DMS79 treated with DMSO at 0.1 percent for 48 hours (cell line): ENCODE results near the gene HMX1.

ENCODE experiments used
- DNase-seq: peaks from one replicate; lab custom pipeline; 2025; lab: John Stamatoyannopoulos, UW

The HMX1 gene

GRCh38 chr4:8840006-8840793, 31.4 kb downstream of the HMX1 start:
- no peak for DNase-seq

- no peak for DNase-seq
Observed at GRCh38 chr4:8838961-8839431, 32.6 kb downstream of the HMX1 start.

DNA sequence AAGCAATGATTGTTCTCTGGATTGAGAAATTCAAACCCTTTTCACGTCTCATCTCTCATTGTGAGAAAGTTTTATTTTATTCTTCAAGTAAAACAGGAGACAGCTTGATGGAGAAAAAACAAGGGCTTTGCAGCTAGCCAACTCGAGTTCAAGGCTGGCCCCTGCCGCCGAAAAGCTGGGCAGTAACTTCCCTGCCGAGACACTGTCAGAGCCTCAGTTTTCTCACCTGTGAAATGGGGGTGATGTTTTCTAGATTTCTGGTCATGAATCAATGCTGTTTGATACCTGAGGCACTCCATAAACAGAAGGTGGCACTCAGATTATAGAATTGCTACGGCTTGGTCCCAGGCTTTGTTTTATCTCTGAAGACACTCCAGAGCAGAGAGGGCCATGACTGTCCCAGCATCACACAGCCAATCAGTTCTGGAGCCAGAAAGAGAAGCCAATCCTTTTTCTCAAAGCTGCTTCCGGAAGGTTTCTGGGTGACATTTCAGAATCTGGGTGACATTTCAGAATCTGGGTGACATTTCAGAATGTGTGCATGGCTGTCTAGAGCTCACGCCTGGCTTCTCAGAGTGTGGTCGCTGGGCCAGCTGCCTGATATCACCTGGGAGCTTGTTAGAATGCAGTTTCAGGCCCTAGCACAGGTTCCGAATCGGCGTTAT, 33.2 kb downstream of the HMX1 start:
- DNase-seq: no peak

DNA sequence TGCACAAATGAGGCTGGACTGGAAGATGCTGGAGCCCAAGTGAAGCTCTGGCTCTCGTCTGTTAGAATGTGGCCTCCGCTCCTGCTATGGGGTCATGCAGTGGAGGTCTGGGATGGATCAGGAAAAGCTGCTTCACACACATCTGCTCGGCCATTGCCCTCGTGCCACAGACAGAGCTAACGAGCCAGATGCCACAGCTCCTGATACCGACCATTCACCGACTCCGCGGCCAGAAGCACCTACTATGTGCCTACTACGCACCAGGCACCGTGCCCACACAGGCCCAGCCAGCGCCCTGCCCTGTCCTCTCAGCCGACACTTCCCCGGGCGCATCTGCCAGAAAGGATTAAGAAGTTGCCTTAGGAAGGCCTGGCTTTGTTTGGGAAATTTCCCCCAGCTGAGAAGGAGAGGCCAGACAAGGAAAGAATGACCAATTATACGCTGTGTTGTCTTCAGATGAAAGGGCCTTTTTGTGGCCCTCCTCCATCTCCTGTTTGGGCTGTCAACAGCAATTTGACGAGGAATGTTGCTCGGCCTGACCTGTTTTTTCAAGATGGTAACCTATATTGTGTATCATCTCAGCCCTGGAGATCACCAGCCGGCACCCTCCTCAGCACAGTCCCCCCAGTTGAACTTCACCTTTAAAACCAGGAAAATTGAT, 34.3 kb downstream of the HMX1 start:
- DNase-seq: no peak

DNA sequence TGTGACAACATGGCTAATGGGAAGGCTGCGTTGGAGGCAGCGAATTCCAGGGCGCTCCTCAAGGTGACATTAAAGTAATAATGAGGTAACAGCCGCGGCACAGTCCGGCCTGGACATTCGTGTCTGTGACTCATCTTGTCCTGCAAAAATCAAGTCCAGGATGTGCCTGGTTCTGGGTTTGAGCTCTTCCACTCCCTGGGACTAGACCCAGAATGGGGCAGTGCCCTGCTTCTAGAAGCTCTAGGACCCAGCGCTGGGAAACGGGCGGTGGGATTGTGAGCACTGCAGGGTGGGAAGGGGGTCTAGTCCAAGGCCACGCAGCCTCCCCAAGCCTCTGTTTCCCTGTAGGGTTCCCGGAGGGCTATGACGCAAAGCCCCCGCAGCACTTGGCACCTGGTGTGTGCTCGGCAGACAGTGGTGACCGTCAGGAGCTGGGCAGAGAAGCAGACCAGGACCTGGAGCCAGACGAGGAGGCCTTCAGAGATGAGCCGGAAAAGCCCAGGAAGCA, 34.9 kb downstream of the HMX1 start:
- no peak for DNase-seq

DNA sequence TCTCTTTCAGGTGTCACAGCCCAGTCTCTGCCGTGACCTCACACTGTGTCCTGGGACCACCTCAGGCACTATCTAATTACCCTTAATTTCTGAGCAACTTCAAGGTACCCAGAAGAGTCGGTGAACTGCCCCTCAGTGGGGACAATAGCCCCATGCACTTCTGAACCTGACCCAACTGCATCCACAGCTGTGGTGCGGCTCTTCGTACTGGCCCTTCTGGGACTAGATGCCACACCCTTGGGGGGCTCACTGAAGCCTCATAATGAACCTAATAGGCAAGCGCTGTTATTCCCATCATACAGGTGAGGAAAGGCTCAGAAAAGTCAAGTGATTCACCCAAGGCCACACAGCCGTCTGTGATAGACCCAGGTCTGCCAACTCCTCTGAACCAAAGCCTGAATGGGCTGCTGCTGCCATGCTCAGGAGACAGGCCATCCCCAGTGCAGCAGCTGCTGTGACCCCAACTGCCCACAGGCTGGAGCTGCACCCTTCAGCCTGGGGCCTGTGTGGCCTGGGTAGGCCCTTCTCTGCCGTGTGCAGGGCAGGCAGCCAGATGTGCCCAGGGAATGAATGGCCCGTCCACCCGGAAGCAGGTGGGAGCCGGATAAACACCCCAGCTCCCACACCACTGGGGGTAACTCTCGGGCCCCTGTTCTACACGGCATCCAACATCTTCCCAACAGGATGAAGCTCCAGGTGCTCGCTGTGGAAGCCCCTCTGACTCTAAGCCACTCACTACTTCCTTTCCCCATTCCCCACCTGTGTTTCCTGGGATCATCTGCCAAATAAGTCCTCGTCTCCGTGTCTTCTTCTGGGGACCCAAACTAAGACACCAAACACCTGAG, 35.9 kb downstream of the HMX1 start:
- no peak for DNase-seq

DNA sequence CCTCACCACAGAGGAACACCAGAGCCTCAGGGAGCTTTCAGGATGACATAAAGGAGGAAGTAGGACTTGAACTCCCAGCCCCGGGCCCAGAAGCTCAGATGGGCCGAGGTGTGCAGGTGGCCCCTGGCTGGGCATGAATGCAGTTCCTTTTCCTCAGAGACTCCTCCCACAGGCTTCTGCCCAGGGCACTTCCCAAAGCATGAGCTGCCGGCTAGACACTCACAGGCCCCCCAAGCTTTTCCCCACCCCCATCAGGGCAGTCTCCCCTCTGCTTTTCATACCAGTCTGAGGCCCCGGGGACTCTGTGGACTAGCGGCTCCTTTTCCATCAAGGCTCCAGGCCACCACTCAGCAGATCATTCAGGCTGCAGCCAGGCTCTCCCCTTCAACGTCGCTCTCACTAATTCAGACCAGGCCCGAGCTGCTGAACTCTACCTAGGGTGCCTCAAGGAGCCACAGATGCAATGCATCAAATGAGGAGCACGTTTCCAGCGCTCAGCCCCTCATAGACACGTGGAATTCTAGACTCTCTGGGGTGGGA, 36.9 kb downstream of the HMX1 start:
- DNase-seq: no peak

DNA sequence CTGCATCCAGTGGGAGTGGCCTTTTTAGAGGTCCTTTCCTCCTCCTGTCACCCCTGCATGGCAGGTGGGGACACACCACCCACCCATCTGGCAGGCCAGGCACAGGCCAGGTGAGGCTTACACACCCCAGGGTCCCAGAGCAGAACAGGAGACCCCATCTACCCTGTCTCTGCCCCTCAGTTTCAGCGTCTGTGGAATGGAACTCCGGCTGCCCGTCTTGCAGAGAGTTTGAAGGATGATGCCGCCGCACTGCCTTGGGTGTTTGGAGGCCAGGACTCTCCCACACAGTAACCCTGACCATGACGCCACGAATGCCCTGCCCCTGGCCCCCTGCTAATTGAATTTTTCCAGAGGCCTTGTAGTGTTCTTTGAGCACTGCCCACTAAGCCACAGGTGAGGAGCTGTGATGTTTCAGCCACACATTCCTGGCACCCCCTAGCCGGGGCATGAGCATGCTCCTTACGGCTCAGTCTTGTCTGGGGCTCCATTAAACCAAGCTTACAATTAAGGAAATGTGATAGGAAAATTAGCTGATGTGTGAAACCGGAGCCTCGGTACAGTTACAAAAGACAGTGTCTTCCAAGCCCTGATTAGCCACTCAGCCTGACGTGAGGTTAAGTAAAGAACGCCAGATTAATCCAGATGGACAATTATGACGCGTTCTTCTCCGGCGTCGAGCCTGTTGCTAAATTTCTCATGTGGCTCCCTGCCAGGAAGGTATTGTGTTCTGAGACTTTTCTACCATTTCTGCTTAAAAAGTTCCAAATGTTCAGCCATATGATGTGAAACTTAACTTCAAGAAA, 39.3 kb downstream of the HMX1 start:
- DNase-seq: no peak

DNA sequence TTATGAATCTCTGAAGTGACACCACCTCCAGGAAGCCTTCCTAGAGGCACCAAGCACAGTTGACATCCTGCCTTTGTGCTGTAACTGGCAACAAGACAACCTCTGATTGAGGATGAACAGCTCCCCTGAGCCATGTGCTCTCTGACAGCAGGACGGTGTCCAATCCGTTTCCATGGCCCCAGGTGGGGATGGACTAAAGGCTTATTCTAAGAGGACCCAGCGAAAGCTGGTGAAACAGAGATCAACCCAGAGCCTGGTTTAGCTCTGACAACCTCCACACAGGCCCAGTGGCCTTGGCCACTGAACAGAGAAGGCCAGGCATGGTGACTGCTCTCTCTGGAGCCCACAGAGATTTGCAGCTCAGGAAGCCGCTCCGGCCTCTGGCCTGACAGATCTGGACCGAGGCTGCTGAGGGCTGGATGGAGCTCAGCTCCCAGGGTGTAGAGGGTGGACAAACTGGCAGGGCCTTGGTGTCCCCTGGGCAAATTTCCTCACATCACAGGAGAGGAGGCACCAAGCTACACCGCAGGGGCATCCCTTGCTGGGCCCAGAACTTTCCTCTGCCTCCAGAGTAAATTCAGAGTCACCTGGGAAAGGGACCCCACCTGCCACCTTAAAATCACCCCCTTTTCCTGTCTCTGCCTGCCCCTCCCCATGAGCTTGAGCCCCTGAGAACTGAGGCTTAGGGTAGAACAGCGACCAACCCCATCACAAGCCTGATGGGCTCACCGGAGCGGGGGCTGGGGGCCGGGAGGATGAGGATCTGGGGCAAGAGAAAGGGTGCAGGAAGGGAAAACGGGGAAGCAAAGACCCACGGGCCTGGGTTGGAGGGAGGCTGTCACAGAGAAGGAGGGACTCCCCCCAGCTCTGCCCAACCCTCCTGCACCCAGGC, 40.2 kb downstream of the HMX1 start:
- DNase-seq: no peak

- DNase-seq: no peak
Observed at GRCh38 chr4:8830611-8831200, 40.9 kb downstream of the HMX1 start.

DNA sequence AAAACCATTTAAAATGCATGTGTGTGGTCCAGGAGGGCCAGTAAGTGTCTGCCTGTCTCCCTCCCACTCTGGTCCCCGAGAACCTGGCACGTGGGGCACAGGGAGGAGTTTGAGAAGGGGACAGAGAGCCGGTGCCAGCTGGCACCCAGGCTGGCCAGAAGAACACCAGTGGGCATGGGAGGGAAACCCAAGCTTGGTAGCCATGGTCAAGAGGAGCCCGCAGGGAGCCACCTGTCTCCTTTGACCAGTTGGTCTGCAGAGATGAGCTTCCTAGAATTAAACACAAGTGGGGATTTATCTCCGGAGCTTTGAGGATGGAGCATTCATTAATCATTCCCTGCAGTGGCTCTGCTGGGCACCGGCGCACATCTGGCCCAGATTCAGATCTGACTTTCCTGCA, 41.6 kb downstream of the HMX1 start:
- DNase-seq: no peak

DNA sequence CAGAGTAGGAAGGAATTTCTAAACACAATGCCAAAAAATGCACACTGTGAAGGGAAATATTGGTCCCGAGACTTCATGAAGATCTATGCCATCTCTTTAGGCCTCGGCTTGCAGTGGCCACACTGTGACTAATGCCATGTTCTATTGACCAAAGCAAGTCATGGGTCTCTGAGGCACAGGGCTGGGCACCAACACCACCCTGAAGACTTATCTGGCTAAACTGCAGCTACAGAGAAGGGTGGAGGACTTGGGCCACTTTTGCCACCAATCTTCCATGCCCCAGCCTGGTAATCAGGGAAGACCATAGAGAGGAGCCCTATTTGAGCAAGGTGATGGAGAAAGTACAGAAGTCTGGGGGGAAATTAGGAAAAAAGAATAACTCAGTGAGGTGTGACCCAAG, 42.1 kb downstream of the HMX1 start:
- DNase-seq: no peak

DNA sequence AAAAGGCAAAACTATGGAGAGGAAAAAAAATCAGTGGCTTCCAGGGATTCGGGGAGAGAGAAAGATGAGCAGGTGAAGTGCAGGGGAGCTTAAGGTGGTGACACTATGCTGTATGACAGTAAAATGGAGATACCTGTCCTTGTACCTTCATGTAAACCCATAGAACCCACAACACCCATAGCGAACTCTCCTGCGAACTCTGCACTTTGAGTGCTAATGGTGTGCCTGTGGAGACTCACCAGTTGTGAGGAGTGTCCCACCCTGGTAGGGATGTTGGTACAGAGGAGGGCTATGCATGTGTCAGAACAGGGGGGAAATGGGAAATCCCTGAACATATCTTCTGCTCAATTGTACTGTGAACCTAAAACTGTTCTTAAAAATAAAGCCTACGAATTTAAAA, 42.8 kb downstream of the HMX1 start:
- no peak for DNase-seq

GRCh38 chr4:8821151-8821950, 50.3 kb downstream of the HMX1 start:
- DNase-seq: no peak

DNA sequence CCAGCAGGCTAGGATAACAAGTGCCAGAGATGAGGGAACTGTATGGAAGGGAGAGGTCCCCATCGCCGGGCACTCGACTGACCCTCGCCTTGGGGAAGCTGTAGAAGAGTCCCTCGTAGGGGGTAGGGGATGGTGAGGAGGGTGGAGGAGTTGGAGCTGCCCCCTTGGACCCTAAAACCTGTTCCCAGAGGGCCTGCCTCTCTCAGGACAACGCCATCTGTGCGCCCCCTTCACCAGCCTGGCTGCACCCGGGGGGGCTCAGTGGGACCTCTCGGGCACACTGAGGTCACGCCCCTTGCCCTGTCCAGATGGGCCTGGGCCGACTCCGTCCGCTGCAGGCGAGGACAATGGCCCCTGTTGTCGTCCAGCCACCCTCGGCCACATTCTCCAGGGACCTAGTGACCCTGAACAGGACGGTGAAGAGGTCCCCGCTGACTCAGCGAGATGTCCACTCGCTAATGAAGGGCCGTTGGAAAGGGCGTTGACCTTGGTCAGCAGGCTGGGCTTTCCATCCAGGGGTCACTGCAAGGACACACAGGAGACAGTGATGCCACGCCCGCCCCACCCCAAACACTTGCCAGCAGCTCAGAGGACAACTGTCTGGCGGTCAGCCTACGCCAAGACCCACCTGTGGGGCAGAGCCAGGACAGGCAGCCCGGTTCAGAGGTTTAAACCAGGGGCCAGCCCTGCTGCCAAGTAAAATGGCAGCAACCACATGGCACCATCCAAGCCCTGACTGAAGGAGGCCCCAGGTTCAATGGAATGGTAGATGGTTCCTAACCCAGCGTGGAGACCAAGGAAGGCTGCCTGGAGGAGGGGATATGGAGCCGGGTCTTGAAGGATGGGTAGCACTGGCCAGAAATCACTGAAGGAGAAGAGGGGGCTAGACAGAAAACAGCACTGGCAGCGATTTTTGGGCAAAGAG, 51.2 kb downstream of the HMX1 start:
- no peak for DNase-seq

DNA sequence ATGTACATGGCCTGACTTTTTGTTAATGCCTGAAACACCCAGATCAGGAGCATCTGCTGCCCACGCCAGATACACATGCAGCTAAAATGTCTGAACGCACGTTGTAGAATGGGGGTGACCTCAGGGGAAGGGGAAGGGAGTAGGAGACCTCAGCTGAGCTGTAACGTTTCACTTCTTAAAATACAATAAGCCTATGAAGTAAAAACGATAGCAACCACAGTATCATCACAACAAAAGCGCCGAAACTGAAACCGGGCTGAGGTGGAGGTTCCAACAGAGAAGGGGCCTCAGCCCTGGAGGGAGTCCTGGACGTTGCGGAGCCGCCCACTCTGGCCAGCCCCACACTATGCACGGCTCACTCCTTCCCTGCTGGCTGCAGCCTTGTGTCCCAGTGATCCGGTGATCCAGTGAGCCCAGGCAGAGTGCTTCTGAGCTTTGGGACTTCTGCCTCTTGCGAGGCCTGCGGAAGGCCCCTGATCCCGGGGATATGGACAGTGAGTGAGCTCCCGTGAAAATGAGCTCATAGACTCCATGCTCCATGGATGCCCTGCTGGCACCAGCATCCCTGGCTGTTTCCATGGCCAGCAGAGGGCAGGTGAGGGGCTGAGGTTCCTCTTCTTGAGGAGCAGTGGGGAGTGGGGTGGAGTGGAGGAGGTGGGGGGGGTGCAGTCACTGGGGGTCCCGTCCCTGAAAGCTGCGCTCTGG, 52.0 kb downstream of the HMX1 start:
- DNase-seq: no peak

DNA sequence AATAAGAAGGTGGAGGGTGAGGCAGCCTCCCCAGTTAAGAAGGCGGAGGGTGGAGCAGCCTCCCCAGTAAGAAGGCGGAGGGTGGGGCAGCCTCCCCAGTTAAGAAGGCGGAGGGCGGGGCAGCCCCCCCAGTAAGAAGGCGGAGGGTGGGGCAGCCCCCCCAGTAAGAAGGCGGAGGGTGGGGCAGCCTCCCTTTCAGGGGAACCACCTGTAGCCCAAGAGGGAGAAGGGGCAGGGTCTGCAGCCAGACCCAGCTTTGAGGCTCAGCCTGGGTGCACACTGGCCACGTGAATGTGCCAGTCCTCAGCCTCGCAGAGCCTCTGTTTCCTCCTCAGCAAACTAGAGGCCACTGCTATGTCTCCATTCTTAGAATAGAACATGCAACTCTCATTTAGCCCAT, 52.6 kb downstream of the HMX1 start:
- DNase-seq: no peak
